Right lobe of liver (tissue), 6 donors: Measurements from ENCODE around the gene POU5F1. TPM values are rescaled to one million over a fixed set of nuclear protein-coding genes. Genes with fewer than 3 reads are reported as not detected.
"Not testable (repeated sequence)": the region's sequence is repeated elsewhere in the genome, so short reads cannot be mapped to it uniquely, and the experiment has no call there.

Experiments
- ATAC-seq, 4 donors: fragments of 200-7000 bp; cut with Tn5 transposase; one replicate each; pipeline ENCODE4 v1.9.1; 2020; ENCODE audit warnings: mild to moderate bottlenecking in 4 of 4, moderate library complexity in 4 of 4
- DNase-seq, 3 donors: peaks; one replicate each; pipeline ENCODE4 v3.0.0-alpha.2; 2020
- H3K27ac ChIP-seq, 3 donors: fragments of 200-600 bp; one replicate each; pipeline ENCODE4 v1.8.0; 2022
- H3K27me3 ChIP-seq, 2 donors: fragments of 200-600 bp; one replicate each; pipeline ENCODE4 v1.8.0; 2022
- H3K36me3 ChIP-seq, 4 donors: fragments of 200-600 bp; sonication (generic) in 1 of 4; one replicate each; pipeline versions ENCODE4 v1.5.1 to v1.8.0; 2017 to 2022; ENCODE audit warnings: control low read depth in 1 of 4
- H3K4me1 ChIP-seq, 4 donors: fragments of 200-600 bp; sonication (generic) in 1 of 4; one replicate each; pipeline versions ENCODE4 v1.5.1 to v1.8.0; 2017 to 2022; ENCODE audit warnings: control low read depth in 1 of 4
- H3K4me3 ChIP-seq, 3 donors: fragments of 200-600 bp; one replicate each; pipeline ENCODE4 v1.8.0; 2022
- H3K9me3 ChIP-seq, 4 donors: fragments of 200-600 bp; sonication (generic) in 1 of 4; one replicate each; pipeline versions ENCODE4 v1.5.1 to v1.8.0; 2017 to 2022; ENCODE audit warnings: control low read depth in 1 of 4
- CTCF ChIP-seq, 4 donors: fragments of 200-600 bp in 3 of 4; fragments of 450-650 bp in 1 of 4; IDR thresholded peaks; one replicate each; pipeline versions ENCODE4 v1.5.1 to v1.8.0; 2016 to 2022; ENCODE audit warnings: antibody characterized with exemption in 4 of 4, mild to moderate bottlenecking in 2 of 4
- POLR2A ChIP-seq: fragments of 450-650 bp; IDR thresholded peaks from one replicate; pipeline ENCODE4 v1.6.1; 2017; ENCODE audit warnings: antibody characterized with exemption, mild to moderate bottlenecking
- WGBS: methylation state at CpG from one replicate; pipeline ENCODE4 v1.1.6; 2018; ENCODE audit warnings: low coverage, low lambda C conversion rate; ENCODE audit not compliant: insufficient coverage; ENCODE audit errors: missing lambda C conversion rate; 5-methylcytosine and 5-hydroxymethylcytosine counted together
- intact Hi-C, 2 donors: fragments of 100-400 bp; cut with DNase I; formaldehyde crosslinking; loops; one replicate each; pipeline versions ENCODE4 v1.11.2 to v1.14.1; 2022
- total RNA-seq, 6 experiments: library from RNA; depleted of rRNA in 2 of 6; stranded (reverse); fragments of >200 nt in 2 of 6; fragmentation: NEBNext Ultra II Directional in 3 of 6; extraction: Animal tissue kit (Norgen Biotek cat#: 25700) in 3 of 6; gene quantifications; one replicate each; pipeline versions ENCODE4 v1.1.0 to v1.2.4, GENCODE V29; 2016 to 2023
- donor health status: DM: no; HTN: yes; CAD: no.
- donor health status: DM: no; HTN: no; CAD: no.
- donor health status: DM: no; HTN: no; CAD: no.
- donor health status: DM: no; HTN: yes; CAD: no.
- donor health status: DM: no; HTN: yes; CAD: no.

Gene POU5F1
- total RNA-seq, 6 experiments from 2014 or later, result 0.71 to 3.8 (median 2.6) TPM

GRCh38 chr6:31183287-31183686 lies 12.8 kb upstream of the POU5F1 start:
- H3K36me3 ChIP-seq, DNase-seq, H3K27me3 ChIP-seq, ATAC-seq, H3K4me3 ChIP-seq, intact Hi-C loops, H3K9me3 ChIP-seq, H3K27ac ChIP-seq: not testable (repeated sequence)
- H3K4me1 ChIP-seq, result peaks cover 0 to 14% (median 3%) of the 10 kb centered on the region in 4 donors
- 58% methylated on average over 2 of the region's 2 CpGs for WGBS

GRCh38 chr6:31180500-31180899 lies 10.0 kb upstream of the POU5F1 start:
- H3K4me1 ChIP-seq, result peaks cover 0 to 5% (median 2%) of the 10 kb centered on the region in 4 donors
- peak; percentile 70 to 90 (median 87) for ATAC-seq
- no peaks in the 10 kb centered on the region for H3K27me3 ChIP-seq
- TF ChIP-seq CTCF (IDR thresholded peaks at IDR 0.05) (no peak), POLR2A (no peak)
- WGBS, result no CpG with 5 or more reads among the region's 26 CpGs
- H3K9me3 ChIP-seq, result no peaks in the 10 kb centered on the region
- intact Hi-C loops, result no loop called here
- peak overlapping the region in 2 of 3 donors; percentile 18 to 26 for H3K4me3 ChIP-seq
- DNase-seq, result peak; percentile 44 to 72 (median 67)
- H3K27ac ChIP-seq, result no peak overlapping the region
- no peaks in the 10 kb centered on the region for H3K36me3 ChIP-seq

GRCh38 chr6:31179896-31180295 lies 9.4 kb upstream of the POU5F1 start:
- Histone ChIP-seq H3K36me3 (no peaks in the 10 kb centered on the region), H3K4me1 (peaks cover 0 to 5% (median 2%) of the 10 kb centered on the region in 4 donors), H3K9me3 (no peaks in the 10 kb centered on the region), H3K27ac (no peak overlapping the region), H3K4me3 (no peak overlapping the region), H3K27me3 (no peaks in the 10 kb centered on the region)
- no peak for DNase-seq
- no peak for ATAC-seq
- intact Hi-C loops, result no loop called here
- TF ChIP-seq CTCF (IDR thresholded peaks at IDR 0.05), result no peak
- no peak for TF ChIP-seq POLR2A
- 92% methylated on average over 5 of the region's 8 CpGs for WGBS

GRCh38 chr6:31179042-31179386 lies 8.5 kb upstream of the POU5F1 start:
- intact Hi-C loops, result no loop called here
- WGBS, result 75% methylated on average over 4 of the region's 4 CpGs

More at GRCh38 chr6:31179042-31179386, 8.5 kb upstream of the POU5F1 start:
- Histone ChIP-seq H3K27ac (no peak overlapping the region), H3K36me3 (no peaks in the 10 kb centered on the region), H3K9me3 (no peaks in the 10 kb centered on the region), H3K4me3 (no peak overlapping the region), H3K4me1 (peaks cover 0 to 4% (median 0%) of the 10 kb centered on the region in 4 donors), H3K27me3 (no peaks in the 10 kb centered on the region)
- ATAC-seq (no peak), DNase-seq (no peak)
- TF ChIP-seq POLR2A, result no peak
- no peak for TF ChIP-seq CTCF (IDR thresholded peaks at IDR 0.05)
